Epithelial cell of esophagus (primary cell): ENCODE measurements around the gene BTBD7.

ENCODE experiments used
- DNase-seq: peaks from one replicate; pipeline ENCODE4 v3.0.0; 2010; ENCODE audit warnings: low read depth
- H3K4me3 ChIP-seq: 2 replicates; pipeline ENCODE4 v1.5.1; 2011; ENCODE audit warnings: mild to moderate bottlenecking, low read length, control low read depth
- TF ChIP-seq, protein P1 (sequence below): IDR thresholded peaks from 2 replicates; pipeline ENCODE4 v1.5.1; 2011; ENCODE audit warnings: low read depth, mild to moderate bottlenecking, low read length, control low read depth, inconsistent platforms; ENCODE audit not compliant: insufficient read depth; ENCODE audit errors: missing control alignments

BTBD7 gene

DNA sequence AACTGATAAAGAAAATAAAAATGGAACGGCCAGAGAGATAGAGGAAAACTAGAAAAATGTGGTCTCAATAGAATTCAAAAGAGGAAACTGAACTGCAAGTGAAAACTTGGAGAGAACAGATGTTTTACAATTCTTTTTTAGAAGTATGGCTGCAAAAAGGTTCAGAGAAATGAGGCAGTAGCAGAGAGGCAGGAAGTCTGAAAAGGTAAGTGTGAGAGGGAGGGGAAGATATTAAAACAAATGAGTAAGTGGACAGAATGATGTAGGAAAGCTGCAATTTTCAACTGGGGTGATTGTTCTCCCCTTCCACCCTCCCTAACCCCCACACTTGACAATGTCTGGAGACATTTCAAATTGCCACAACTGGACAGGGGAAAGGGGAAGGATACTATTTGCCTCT lies 12.9 kb downstream of the BTBD7 start:
- no peak overlapping the region for H3K4me3 ChIP-seq
- DNase-seq, result no peak
- TF ChIP-seq, protein P1, sequence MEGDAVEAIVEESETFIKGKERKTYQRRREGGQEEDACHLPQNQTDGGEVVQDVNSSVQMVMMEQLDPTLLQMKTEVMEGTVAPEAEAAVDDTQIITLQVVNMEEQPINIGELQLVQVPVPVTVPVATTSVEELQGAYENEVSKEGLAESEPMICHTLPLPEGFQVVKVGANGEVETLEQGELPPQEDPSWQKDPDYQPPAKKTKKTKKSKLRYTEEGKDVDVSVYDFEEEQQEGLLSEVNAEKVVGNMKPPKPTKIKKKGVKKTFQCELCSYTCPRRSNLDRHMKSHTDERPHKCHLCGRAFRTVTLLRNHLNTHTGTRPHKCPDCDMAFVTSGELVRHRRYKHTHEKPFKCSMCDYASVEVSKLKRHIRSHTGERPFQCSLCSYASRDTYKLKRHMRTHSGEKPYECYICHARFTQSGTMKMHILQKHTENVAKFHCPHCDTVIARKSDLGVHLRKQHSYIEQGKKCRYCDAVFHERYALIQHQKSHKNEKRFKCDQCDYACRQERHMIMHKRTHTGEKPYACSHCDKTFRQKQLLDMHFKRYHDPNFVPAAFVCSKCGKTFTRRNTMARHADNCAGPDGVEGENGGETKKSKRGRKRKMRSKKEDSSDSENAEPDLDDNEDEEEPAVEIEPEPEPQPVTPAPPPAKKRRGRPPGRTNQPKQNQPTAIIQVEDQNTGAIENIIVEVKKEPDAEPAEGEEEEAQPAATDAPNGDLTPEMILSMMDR, result no peak

DNA sequence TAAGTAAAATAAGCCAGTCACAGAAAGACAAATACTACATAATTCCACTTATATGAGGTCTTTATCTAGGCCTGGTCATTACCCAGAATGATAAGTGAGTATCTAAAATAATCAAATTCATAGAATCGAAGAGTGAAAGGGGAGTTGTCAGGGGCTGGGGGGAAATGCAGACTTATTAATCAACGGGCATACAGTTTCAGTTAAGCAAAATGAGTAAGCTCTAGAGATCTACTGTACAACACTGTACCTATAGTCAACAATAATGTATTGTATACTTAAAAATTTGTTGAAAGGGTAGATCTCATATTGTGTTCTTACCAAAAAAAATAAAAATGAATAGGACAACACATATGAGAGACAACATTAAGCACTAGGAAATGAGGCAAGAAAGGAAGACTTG lies 13.3 kb downstream of the BTBD7 start:
- no peak overlapping the region for H3K4me3 ChIP-seq
- no peak for DNase-seq
- TF ChIP-seq, protein P1, result no peak

- no peak for DNase-seq
Measured at GRCh38 chr14:93318927-93319326, 13.9 kb downstream of the BTBD7 start.

DNA sequence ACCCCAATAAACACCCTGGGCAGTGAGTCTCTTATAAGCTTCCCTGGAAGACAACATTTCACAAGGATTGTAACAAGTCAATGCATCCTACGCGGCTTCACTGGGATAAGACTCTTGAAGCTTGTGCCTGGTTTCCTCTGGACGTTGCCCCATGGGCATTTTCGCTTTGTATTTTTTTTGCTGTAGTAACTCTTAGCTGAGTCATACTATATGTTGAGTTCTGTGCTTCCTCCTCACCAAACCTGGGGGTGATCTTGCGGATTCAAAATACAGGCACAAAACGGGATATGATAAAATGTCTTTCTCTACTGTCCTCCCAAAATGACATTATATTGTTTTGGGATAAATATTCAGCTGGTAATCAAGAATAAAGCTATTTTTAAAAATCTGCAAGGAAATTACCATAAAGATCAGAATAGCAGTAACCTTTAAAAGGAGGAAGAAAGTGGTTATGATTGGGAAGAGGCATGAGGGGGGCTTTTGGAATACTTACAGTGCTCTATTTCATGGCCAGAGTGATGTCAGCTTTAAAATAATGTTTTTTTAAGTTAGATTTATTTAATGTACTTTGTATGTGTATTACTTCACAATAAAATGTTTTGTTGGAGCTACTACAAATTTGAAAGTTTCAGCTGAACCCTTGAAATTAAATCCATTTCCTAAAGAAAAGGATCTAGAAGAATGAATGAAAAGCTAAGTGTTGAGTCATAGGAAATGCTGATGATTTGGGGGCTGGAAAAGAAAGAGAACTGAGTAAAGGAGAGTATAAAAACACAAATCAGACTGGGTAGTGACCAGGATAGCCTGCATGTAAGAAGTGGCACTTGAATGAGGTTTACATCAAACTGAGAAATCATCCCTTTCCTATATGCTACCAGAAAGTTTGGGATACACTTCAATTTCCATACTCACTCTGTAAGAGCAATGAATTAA lies 14.7 kb downstream of the BTBD7 start:
- TF ChIP-seq, protein P1, result no peak
- no peak overlapping the region for H3K4me3 ChIP-seq
- peak; percentile 79 for DNase-seq

More at GRCh38 chr14:93318927-93319326, 13.9 kb downstream of the BTBD7 start:
- no peak overlapping the region for H3K4me3 ChIP-seq
- TF ChIP-seq, protein P1, result no peak

DNA sequence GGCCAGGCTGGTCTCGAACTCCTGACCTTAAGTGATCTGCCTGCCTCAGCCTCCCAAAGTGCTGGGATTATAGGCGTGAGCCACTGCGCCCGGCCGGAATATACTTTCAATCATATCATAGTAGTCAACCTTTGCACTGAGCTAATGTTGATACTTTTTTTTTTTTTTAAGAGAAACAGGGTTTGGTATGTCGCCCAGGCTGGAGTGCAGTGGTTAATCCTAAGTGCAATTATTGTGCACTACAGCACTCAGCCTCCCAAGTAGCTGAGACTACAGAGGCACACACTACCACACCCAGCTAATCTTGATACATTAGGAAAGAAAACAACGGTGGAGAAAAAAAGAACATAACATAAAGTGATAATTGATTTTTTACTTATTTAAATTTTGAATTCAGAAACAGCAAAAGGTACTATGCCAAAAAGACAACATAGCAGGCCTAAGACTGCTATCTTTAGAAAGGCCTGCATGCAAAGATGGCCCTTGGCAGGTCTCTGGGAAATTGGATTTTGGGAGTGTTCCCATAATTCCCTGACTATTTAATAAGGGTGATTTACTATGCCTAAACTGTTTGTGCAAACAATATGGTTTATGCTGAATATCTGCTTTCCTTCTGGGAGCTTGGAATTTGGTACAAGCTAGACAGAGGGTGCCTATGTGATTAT lies 15.5 kb downstream of the BTBD7 start:
- TF ChIP-seq, protein P1, result no peak
- H3K4me3 ChIP-seq, result no peak overlapping the region
- no peak for DNase-seq

GRCh38 chr14:93316716-93317115 lies 16.1 kb downstream of the BTBD7 start:
- no peak overlapping the region for H3K4me3 ChIP-seq
- TF ChIP-seq, protein P1, result no peak
- no peak for DNase-seq
